ENCODE results near the gene PRKN. TPM values are rescaled to one million over a fixed set of nuclear protein-coding genes. Genes with fewer than 3 reads are reported as not detected.

Gene PRKN
- total RNA-seq, 1 donor, result 6.1 TPM

- Histone ChIP-seq H3K4me3 (ENCODE audit: low read length) (no peak overlapping the region), H3K9me3 (ENCODE audit: low read depth, low read length) (no peaks in the 10 kb centered on the region), H3K4me1 (ENCODE audit: insufficient read depth, low read length) (no peaks in the 10 kb centered on the region), H3K27me3 (ENCODE audit: insufficient read depth, low read length) (no peaks in the 10 kb centered on the region)
Observed at GRCh38 chr6:162331911-162332310, 395.7 kb downstream of the PRKN start.

- Histone ChIP-seq H3K9me3 (ENCODE audit: low read depth, low read length) (peaks cover 19% of the 10 kb centered on the region), H3K4me3 (ENCODE audit: low read length) (no peak overlapping the region), H3K27me3 (ENCODE audit: insufficient read depth, low read length) (no peaks in the 10 kb centered on the region), H3K4me1 (ENCODE audit: insufficient read depth, low read length) (no peaks in the 10 kb centered on the region)
Observed at GRCh38 chr6:162325826-162326225, 401.7 kb downstream of the PRKN start.

GRCh38 chr6:162325051-162325450 is 402.5 kb downstream of the PRKN start:
- peaks cover 23% of the 10 kb centered on the region for H3K9me3 ChIP-seq (ENCODE audit: low read depth, low read length)
- no peaks in the 10 kb centered on the region for H3K27me3 ChIP-seq (ENCODE audit: insufficient read depth, low read length)
- H3K4me1 ChIP-seq (ENCODE audit: insufficient read depth, low read length), result no peaks in the 10 kb centered on the region
- no peak overlapping the region for H3K4me3 ChIP-seq (ENCODE audit: low read length)

GRCh38 chr6:162315291-162315690 is 412.3 kb downstream of the PRKN start:
- Histone ChIP-seq H3K27me3 (ENCODE audit: insufficient read depth, low read length) (no peaks in the 10 kb centered on the region), H3K4me1 (ENCODE audit: insufficient read depth, low read length) (no peaks in the 10 kb centered on the region), H3K4me3 (ENCODE audit: low read length) (no peak overlapping the region), H3K9me3 (ENCODE audit: low read depth, low read length) (peaks cover 6% of the 10 kb centered on the region)

- no peaks in the 10 kb centered on the region for H3K4me1 ChIP-seq (ENCODE audit: insufficient read depth, low read length)
- no peaks in the 10 kb centered on the region for H3K27me3 ChIP-seq (ENCODE audit: insufficient read depth, low read length)
- no peaks in the 10 kb centered on the region for H3K9me3 ChIP-seq (ENCODE audit: low read depth, low read length)
- H3K4me3 ChIP-seq (ENCODE audit: low read length), result no peak overlapping the region
Observed at GRCh38 chr6:162313922-162314660, 413.5 kb downstream of the PRKN start.

- no peak overlapping the region for H3K4me3 ChIP-seq (ENCODE audit: low read length)
- H3K9me3 ChIP-seq (ENCODE audit: low read depth, low read length), result no peaks in the 10 kb centered on the region
- no peaks in the 10 kb centered on the region for H3K4me1 ChIP-seq (ENCODE audit: insufficient read depth, low read length)
- H3K27me3 ChIP-seq (ENCODE audit: insufficient read depth, low read length), result no peaks in the 10 kb centered on the region
Observed at GRCh38 chr6:162307865-162308264, 419.7 kb downstream of the PRKN start.

- no peak overlapping the region for H3K4me3 ChIP-seq (ENCODE audit: low read length)
- no peaks in the 10 kb centered on the region for H3K9me3 ChIP-seq (ENCODE audit: low read depth, low read length)
- H3K4me1 ChIP-seq (ENCODE audit: insufficient read depth, low read length), result no peaks in the 10 kb centered on the region
- H3K27me3 ChIP-seq (ENCODE audit: insufficient read depth, low read length), result no peaks in the 10 kb centered on the region
Observed at GRCh38 chr6:162306616-162307015, 420.9 kb downstream of the PRKN start.

- H3K4me3 ChIP-seq (ENCODE audit: low read length), result no peak overlapping the region
- no peaks in the 10 kb centered on the region for H3K4me1 ChIP-seq (ENCODE audit: insufficient read depth, low read length)
- H3K9me3 ChIP-seq (ENCODE audit: low read depth, low read length), result no peaks in the 10 kb centered on the region
- no peaks in the 10 kb centered on the region for H3K27me3 ChIP-seq (ENCODE audit: insufficient read depth, low read length)
Observed at GRCh38 chr6:162301128-162301527, 426.4 kb downstream of the PRKN start.

GRCh38 chr6:162294029-162294428 is 433.5 kb downstream of the PRKN start:
- H3K4me1 ChIP-seq (ENCODE audit: insufficient read depth, low read length), result no peaks in the 10 kb centered on the region
- H3K4me3 ChIP-seq (ENCODE audit: low read length), result no peak overlapping the region
- H3K27me3 ChIP-seq (ENCODE audit: insufficient read depth, low read length), result no peaks in the 10 kb centered on the region
- no peaks in the 10 kb centered on the region for H3K9me3 ChIP-seq (ENCODE audit: low read depth, low read length)

- Histone ChIP-seq H3K4me1 (ENCODE audit: insufficient read depth, low read length) (no peaks in the 10 kb centered on the region), H3K9me3 (ENCODE audit: low read depth, low read length) (no peaks in the 10 kb centered on the region), H3K27me3 (ENCODE audit: insufficient read depth, low read length) (no peaks in the 10 kb centered on the region), H3K4me3 (ENCODE audit: low read length) (no peak overlapping the region)
Observed at GRCh38 chr6:162292915-162293314, 434.7 kb downstream of the PRKN start.

- no peaks in the 10 kb centered on the region for H3K27me3 ChIP-seq (ENCODE audit: insufficient read depth, low read length)
- H3K4me1 ChIP-seq (ENCODE audit: insufficient read depth, low read length), result no peaks in the 10 kb centered on the region
- H3K4me3 ChIP-seq (ENCODE audit: low read length), result no peak overlapping the region
- H3K9me3 ChIP-seq (ENCODE audit: low read depth, low read length), result no peaks in the 10 kb centered on the region
Observed at GRCh38 chr6:162290846-162291465, 436.6 kb downstream of the PRKN start.

GRCh38 chr6:162289972-162290371 is 437.6 kb downstream of the PRKN start:
- H3K9me3 ChIP-seq (ENCODE audit: low read depth, low read length), result no peaks in the 10 kb centered on the region
- H3K4me3 ChIP-seq (ENCODE audit: low read length), result no peak overlapping the region

GRCh38 chr6:162273986-162274385 is 453.6 kb downstream of the PRKN start:
- no peaks in the 10 kb centered on the region for H3K9me3 ChIP-seq (ENCODE audit: low read depth, low read length)
- no peak overlapping the region for H3K4me3 ChIP-seq (ENCODE audit: low read length)
- no peaks in the 10 kb centered on the region for H3K27me3 ChIP-seq (ENCODE audit: insufficient read depth, low read length)
- H3K4me1 ChIP-seq (ENCODE audit: insufficient read depth, low read length), result no peaks in the 10 kb centered on the region

More at GRCh38 chr6:162289972-162290371, 437.6 kb downstream of the PRKN start:
- Histone ChIP-seq H3K27me3 (ENCODE audit: insufficient read depth, low read length) (no peaks in the 10 kb centered on the region), H3K4me1 (ENCODE audit: insufficient read depth, low read length) (no peaks in the 10 kb centered on the region)

- no peak overlapping the region for H3K4me3 ChIP-seq (ENCODE audit: low read length)
- no peaks in the 10 kb centered on the region for H3K9me3 ChIP-seq (ENCODE audit: low read depth, low read length)
- H3K4me1 ChIP-seq (ENCODE audit: insufficient read depth, low read length), result no peaks in the 10 kb centered on the region
- H3K27me3 ChIP-seq (ENCODE audit: insufficient read depth, low read length), result no peaks in the 10 kb centered on the region
Observed at GRCh38 chr6:162271922-162272321, 455.6 kb downstream of the PRKN start.

- Histone ChIP-seq H3K4me3 (ENCODE audit: low read length) (no peak overlapping the region), H3K4me1 (ENCODE audit: insufficient read depth, low read length) (no peaks in the 10 kb centered on the region), H3K27me3 (ENCODE audit: insufficient read depth, low read length) (no peaks in the 10 kb centered on the region), H3K9me3 (ENCODE audit: low read depth, low read length) (no peaks in the 10 kb centered on the region)
Observed at GRCh38 chr6:162270966-162271365, 456.6 kb downstream of the PRKN start.

GRCh38 chr6:162267641-162268040 is 459.9 kb downstream of the PRKN start:
- no peak overlapping the region for H3K4me3 ChIP-seq (ENCODE audit: low read length)
- no peaks in the 10 kb centered on the region for H3K9me3 ChIP-seq (ENCODE audit: low read depth, low read length)
- no peaks in the 10 kb centered on the region for H3K4me1 ChIP-seq (ENCODE audit: insufficient read depth, low read length)
- no peaks in the 10 kb centered on the region for H3K27me3 ChIP-seq (ENCODE audit: insufficient read depth, low read length)
